Neural progenitor cell (in vitro differentiated cells): ENCODE measurements around the gene IFIT1B. TPM values are rescaled to one million over a fixed set of nuclear protein-coding genes. Genes with fewer than 3 reads are reported as not detected.
"Not testable (repeated sequence)": the region's sequence is repeated elsewhere in the genome, so short reads cannot be mapped to it uniquely, and the experiment has no call there.

ENCODE experiments used
- DNase-seq: peaks from one replicate; pipeline ENCODE4 v3.0.0-alpha.2; 2016; ENCODE audit warnings: low spot score
- H2AFZ ChIP-seq: fragments of 200-600 bp; sonication (generic); replicated peaks from 2 replicates; pipeline ENCODE4 v1.6.1; 2016; ENCODE audit warnings: antibody characterized with exemption
- H3F3A ChIP-seq: fragments of 200-600 bp; sonication (generic); 2 replicates; pipeline ENCODE4 v1.6.1; 2016; ENCODE audit warnings: antibody characterized with exemption, low read depth
- H3K27ac ChIP-seq: fragments of 200-600 bp; sonication (generic); 2 replicates; pipeline ENCODE4 v1.5.1; 2016; ENCODE audit warnings: mild to moderate bottlenecking
- H3K27me3 ChIP-seq: fragments of 200-600 bp; sonication (generic); 2 replicates; pipeline ENCODE4 v1.6.1; 2016; ENCODE audit warnings: mild to moderate bottlenecking, moderate library complexity
- H3K36me3 ChIP-seq: fragments of 200-600 bp; sonication (generic); 2 replicates; pipeline ENCODE4 v1.5.1; 2016
- H3K4me1 ChIP-seq: fragments of 200-600 bp; sonication (generic); 2 replicates; pipeline ENCODE4 v1.6.1; 2016; ENCODE audit warnings: mixed run types
- H3K4me2 ChIP-seq: fragments of 200-600 bp; sonication (generic); 2 replicates; pipeline ENCODE4 v1.6.1; 2016
- H3K4me3 ChIP-seq: fragments of 200-600 bp; sonication (generic); 2 replicates; pipeline ENCODE4 v1.5.1; 2016
- H3K79me2 ChIP-seq: fragments of 200-600 bp; sonication (generic); 2 replicates; pipeline ENCODE4 v1.6.1; 2016; ENCODE audit warnings: low read depth
- H3K9ac ChIP-seq: fragments of 200-600 bp; sonication (generic); 2 replicates; pipeline ENCODE4 v1.6.1; 2016
- H3K9me3 ChIP-seq: fragments of 200-600 bp; sonication (generic); 2 replicates; pipeline ENCODE4 v1.5.1; 2016; ENCODE audit warnings: low read depth
- H4K20me1 ChIP-seq: fragments of 200-600 bp; sonication (generic); 2 replicates; pipeline ENCODE4 v1.6.1; 2016; ENCODE audit warnings: low read depth
- H3K27ac Mint-ChIP-seq: 3 replicates; pipeline ENCODE4 v1.8.0; 2021; ENCODE audit warnings: mixed read lengths
- H3K27me3 Mint-ChIP-seq: 2 replicates; pipeline ENCODE4 v1.8.0; 2022; ENCODE audit warnings: low read depth, mild to moderate bottlenecking, inconsistent platforms, moderate library complexity, mixed read lengths; ENCODE audit not compliant: insufficient read depth
- H3K36me3 Mint-ChIP-seq: 3 replicates; pipeline ENCODE4 v1.8.0; 2021; ENCODE audit warnings: mixed read lengths
- H3K4me1 Mint-ChIP-seq: 3 replicates; pipeline ENCODE4 v1.8.0; 2021; ENCODE audit warnings: mixed read lengths
- H3K4me3 Mint-ChIP-seq: 3 replicates; pipeline ENCODE4 v1.8.0; 2021; ENCODE audit warnings: mild to moderate bottlenecking, moderate library complexity, mixed read lengths
- H3K9me3 Mint-ChIP-seq: 3 replicates; pipeline ENCODE4 v1.8.0; 2020; ENCODE audit warnings: mixed read lengths
- EZH2 ChIP-seq: fragments of 200-600 bp; sonication (generic); IDR thresholded peaks from 2 replicates; pipeline ENCODE4 v1.6.1; 2017; ENCODE audit warnings: antibody characterized with exemption, mild to moderate bottlenecking, moderate library complexity
- EZH2phosphoT487 ChIP-seq: fragments of 200-600 bp; sonication (generic); IDR thresholded peaks from 2 replicates; pipeline ENCODE4 v1.6.1; 2017; ENCODE audit warnings: antibody characterized with exemption
- total RNA-seq: library from RNA; depleted of rRNA; stranded (reverse); fragments of >200 nt; gene quantifications from 2 replicates; pipeline ENCODE4 v1.2.3, GENCODE V29; 2015; ENCODE audit warnings: low replicate concordance
- TF ChIP-seq, protein P1 (sequence below): fragments of 200-600 bp; sonication (generic); IDR thresholded peaks from 2 replicates; pipeline ENCODE4 v1.5.1; 2017; ENCODE audit warnings: antibody characterized with exemption, mild to moderate bottlenecking

The IFIT1B gene
- total RNA-seq, 1 donor from 2014 or later: not detected

GRCh38 chr10:89403043-89403442, 25.2 kb downstream of the IFIT1B start:
- peaks cover 24% of the 10 kb centered on the region for H3K9me3 Mint-ChIP-seq
- Histone ChIP-seq H3F3A (no peaks in the 10 kb centered on the region), H3K9me3 (no peaks in the 10 kb centered on the region), H2AFZ (no peak overlapping the region), H3K4me3 (no peak overlapping the region), H3K4me1 (no peaks in the 10 kb centered on the region), H3K27me3 (no peaks in the 10 kb centered on the region), H3K36me3 (no peaks in the 10 kb centered on the region), H3K79me2 (no peaks in the 10 kb centered on the region), H3K4me2 (no peak overlapping the region), H4K20me1 (no peaks in the 10 kb centered on the region), H3K9ac (no peak overlapping the region), H3K27ac (no peak overlapping the region)
- no peak overlapping the region for H3K4me3 Mint-ChIP-seq
- no peak overlapping the region for H3K27ac Mint-ChIP-seq
- H3K4me1 Mint-ChIP-seq: no peaks in the 10 kb centered on the region
- H3K36me3 Mint-ChIP-seq: peaks cover 33% of the 10 kb centered on the region
- DNase-seq: no peak
- TF ChIP-seq EZH2phosphoT487: no peak
- TF ChIP-seq, protein P1, sequence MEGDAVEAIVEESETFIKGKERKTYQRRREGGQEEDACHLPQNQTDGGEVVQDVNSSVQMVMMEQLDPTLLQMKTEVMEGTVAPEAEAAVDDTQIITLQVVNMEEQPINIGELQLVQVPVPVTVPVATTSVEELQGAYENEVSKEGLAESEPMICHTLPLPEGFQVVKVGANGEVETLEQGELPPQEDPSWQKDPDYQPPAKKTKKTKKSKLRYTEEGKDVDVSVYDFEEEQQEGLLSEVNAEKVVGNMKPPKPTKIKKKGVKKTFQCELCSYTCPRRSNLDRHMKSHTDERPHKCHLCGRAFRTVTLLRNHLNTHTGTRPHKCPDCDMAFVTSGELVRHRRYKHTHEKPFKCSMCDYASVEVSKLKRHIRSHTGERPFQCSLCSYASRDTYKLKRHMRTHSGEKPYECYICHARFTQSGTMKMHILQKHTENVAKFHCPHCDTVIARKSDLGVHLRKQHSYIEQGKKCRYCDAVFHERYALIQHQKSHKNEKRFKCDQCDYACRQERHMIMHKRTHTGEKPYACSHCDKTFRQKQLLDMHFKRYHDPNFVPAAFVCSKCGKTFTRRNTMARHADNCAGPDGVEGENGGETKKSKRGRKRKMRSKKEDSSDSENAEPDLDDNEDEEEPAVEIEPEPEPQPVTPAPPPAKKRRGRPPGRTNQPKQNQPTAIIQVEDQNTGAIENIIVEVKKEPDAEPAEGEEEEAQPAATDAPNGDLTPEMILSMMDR: no peak
- no peak for TF ChIP-seq EZH2
- H3K27me3 Mint-ChIP-seq: peaks cover 7% of the 10 kb centered on the region

- peaks cover 7% of the 10 kb centered on the region for H3K27me3 Mint-ChIP-seq
Observed at GRCh38 chr10:89404104-89405047, 26.5 kb downstream of the IFIT1B start.

GRCh38 chr10:89406178-89406577, 28.3 kb downstream of the IFIT1B start:
- H3K27me3 Mint-ChIP-seq, H3K4me3 ChIP-seq, H3K36me3 ChIP-seq, H3F3A ChIP-seq, H3K4me1 ChIP-seq, H3K79me2 ChIP-seq, H3K9me3 ChIP-seq, H3K4me1 Mint-ChIP-seq, H3K27ac Mint-ChIP-seq, H3K4me3 Mint-ChIP-seq, H4K20me1 ChIP-seq, H2AFZ ChIP-seq, H3K27me3 ChIP-seq, H3K27ac ChIP-seq, H3K9ac ChIP-seq, H3K9me3 Mint-ChIP-seq, H3K4me2 ChIP-seq, DNase-seq: not testable (repeated sequence)
- H3K36me3 Mint-ChIP-seq: peaks cover 26% of the 10 kb centered on the region

More at GRCh38 chr10:89404104-89405047, 26.5 kb downstream of the IFIT1B start:
- H3K4me3 Mint-ChIP-seq: no peak overlapping the region
- H3K4me1 Mint-ChIP-seq: no peaks in the 10 kb centered on the region
- H3K9me3 ChIP-seq: no peaks in the 10 kb centered on the region
- TF ChIP-seq EZH2phosphoT487 (no peak), EZH2 (no peak)
- no peaks in the 10 kb centered on the region for H3K36me3 ChIP-seq
- no peaks in the 10 kb centered on the region for H3K27me3 ChIP-seq
- peaks cover 31% of the 10 kb centered on the region for H3K36me3 Mint-ChIP-seq
- H3F3A ChIP-seq: no peaks in the 10 kb centered on the region
- no peak overlapping the region for H3K9ac ChIP-seq
- peaks cover 15% of the 10 kb centered on the region for H3K9me3 Mint-ChIP-seq
- no peak overlapping the region for H3K4me2 ChIP-seq
- no peak overlapping the region for H2AFZ ChIP-seq
- H3K27ac Mint-ChIP-seq: no peak overlapping the region
- H4K20me1 ChIP-seq: no peaks in the 10 kb centered on the region
- H3K4me1 ChIP-seq: no peaks in the 10 kb centered on the region
- no peak overlapping the region for H3K4me3 ChIP-seq
- no peaks in the 10 kb centered on the region for H3K79me2 ChIP-seq
- DNase-seq: no peak
- no peak overlapping the region for H3K27ac ChIP-seq

GRCh38 chr10:89407792-89408191, 29.9 kb downstream of the IFIT1B start:
- not testable (repeated sequence) for H3K4me1 Mint-ChIP-seq, H3F3A ChIP-seq, H3K27me3 Mint-ChIP-seq, H3K27me3 ChIP-seq, H3K79me2 ChIP-seq, H4K20me1 ChIP-seq, H2AFZ ChIP-seq, H3K4me3 Mint-ChIP-seq, H3K9ac ChIP-seq, H3K4me3 ChIP-seq, DNase-seq, H3K36me3 ChIP-seq, H3K4me2 ChIP-seq, H3K4me1 ChIP-seq, H3K27ac ChIP-seq, H3K9me3 ChIP-seq, H3K27ac Mint-ChIP-seq, H3K9me3 Mint-ChIP-seq
- peaks cover 27% of the 10 kb centered on the region for H3K36me3 Mint-ChIP-seq

GRCh38 chr10:89409282-89409681, 31.4 kb downstream of the IFIT1B start:
- not testable (repeated sequence) for H3K9me3 ChIP-seq, H3K79me2 ChIP-seq, DNase-seq, H3K4me1 ChIP-seq, H4K20me1 ChIP-seq, H3K27me3 ChIP-seq, H3K4me2 ChIP-seq, H3K27ac Mint-ChIP-seq, H3K36me3 ChIP-seq, H3K9ac ChIP-seq, H3K27me3 Mint-ChIP-seq, H2AFZ ChIP-seq, H3K27ac ChIP-seq, H3F3A ChIP-seq, H3K4me3 ChIP-seq, H3K4me1 Mint-ChIP-seq, H3K4me3 Mint-ChIP-seq, H3K9me3 Mint-ChIP-seq
- peaks cover 20% of the 10 kb centered on the region for H3K36me3 Mint-ChIP-seq

DNA sequence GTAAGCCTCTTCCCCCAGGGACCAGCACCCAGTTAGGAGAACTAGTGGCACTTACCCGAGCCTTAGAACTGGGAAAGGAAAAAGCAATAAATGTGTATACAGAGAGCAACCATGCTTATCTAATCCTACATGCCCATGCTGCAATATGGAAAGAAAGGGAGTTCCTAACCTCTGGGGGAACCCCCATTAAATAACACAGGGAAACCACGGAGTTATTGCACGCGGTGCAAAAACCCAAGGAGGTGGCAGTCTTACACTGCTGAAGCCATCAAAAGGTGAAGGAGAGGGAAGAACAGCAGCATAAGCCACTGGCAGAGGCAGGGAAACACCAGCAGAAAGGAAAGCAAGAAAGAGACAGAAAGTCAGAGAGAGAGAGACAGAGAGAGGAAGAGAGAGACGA, 32.7 kb downstream of the IFIT1B start:
- H3F3A ChIP-seq: peaks cover 13% of the 10 kb centered on the region
- H3K27me3 Mint-ChIP-seq, H3K9me3 Mint-ChIP-seq: not testable (repeated sequence)

DNA sequence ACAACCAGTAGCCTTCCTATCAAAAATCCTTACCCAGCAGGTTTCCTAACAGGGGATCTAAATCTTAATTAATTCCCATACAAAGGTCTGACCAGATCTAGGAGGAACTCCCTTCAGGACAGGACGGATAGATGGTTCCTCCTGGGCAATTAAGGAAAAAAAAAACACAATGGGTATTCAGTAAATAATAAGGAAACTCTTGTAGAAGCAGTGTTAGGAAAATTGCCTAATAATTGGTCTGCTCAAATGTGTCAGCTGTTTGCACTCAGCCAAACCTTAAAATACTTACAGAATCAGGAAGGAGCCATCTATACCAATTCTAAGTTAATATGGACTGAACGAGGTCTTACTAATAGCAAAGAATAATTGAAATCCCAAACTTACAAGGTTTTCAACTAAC, 33.3 kb downstream of the IFIT1B start:
- Mint-ChIP-seq H3K36me3 (peaks cover 12% of the 10 kb centered on the region), H3K4me1 (peaks cover 11% of the 10 kb centered on the region), H3K9me3 (peaks cover 11% of the 10 kb centered on the region)
- H3K4me2 ChIP-seq, H3K27ac Mint-ChIP-seq, H3K9me3 ChIP-seq, DNase-seq, H3K9ac ChIP-seq, H4K20me1 ChIP-seq, H3K27me3 Mint-ChIP-seq, H3K4me1 ChIP-seq, H3K79me2 ChIP-seq, H3K4me3 Mint-ChIP-seq, H3K27ac ChIP-seq, H3K4me3 ChIP-seq, H2AFZ ChIP-seq, H3K36me3 ChIP-seq: not testable (repeated sequence)
- Histone ChIP-seq H3F3A (peaks cover 14% of the 10 kb centered on the region), H3K27me3 (peaks cover 15% of the 10 kb centered on the region)

More for the DNA sequence above, 32.7 kb downstream of the IFIT1B start:
- H3K4me2 ChIP-seq, H3K27me3 ChIP-seq, H3K9me3 ChIP-seq, H3K4me3 ChIP-seq, H3K9ac ChIP-seq, H4K20me1 ChIP-seq, H3K36me3 ChIP-seq, H3K27ac Mint-ChIP-seq, H2AFZ ChIP-seq, H3K4me3 Mint-ChIP-seq, H3K4me1 ChIP-seq, H3K79me2 ChIP-seq, H3K27ac ChIP-seq, DNase-seq, H3K4me1 Mint-ChIP-seq: not testable (repeated sequence)
- H3K36me3 Mint-ChIP-seq: peaks cover 12% of the 10 kb centered on the region
